Measurements from ENCODE around the gene PPP5C. TPM values are rescaled to one million over a fixed set of nuclear protein-coding genes. Genes with fewer than 3 reads are reported as not detected.

PPP5C gene
- total RNA-seq, 1 experiment from 2014 or later: 58.1 TPM

DNA sequence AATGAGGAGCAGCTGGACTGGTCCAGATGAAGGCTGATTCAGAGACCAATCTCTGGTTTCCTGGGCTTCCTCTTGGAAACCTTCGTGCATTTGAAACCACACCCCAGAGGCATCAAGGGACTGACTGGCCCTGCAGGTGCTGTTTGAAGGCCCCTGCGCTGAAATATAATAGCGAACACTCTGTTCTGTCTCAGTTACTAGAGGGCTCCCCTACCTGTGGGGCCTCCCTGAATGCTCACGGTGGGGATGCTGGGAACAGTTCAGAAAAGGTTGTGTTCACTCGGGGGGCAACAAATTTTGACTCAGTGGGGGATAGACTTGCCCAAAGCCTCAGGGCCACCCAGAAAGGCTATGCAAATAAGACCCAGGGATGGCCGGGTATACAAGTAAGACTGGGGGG lies 60.1 kb downstream of the PPP5C start:
- Histone ChIP-seq H3K27ac (ENCODE audit: low read length) (no peak overlapping the region), H3K4me1 (ENCODE audit: control insufficient read depth, insufficient read depth, low read length) (peaks cover 3% of the 10 kb centered on the region; the same call in 1 of the 2 replicates), H3K36me3 (ENCODE audit: control insufficient read depth, insufficient read depth, low read length) (no peaks in the 10 kb centered on the region), H3K4me3 (ENCODE audit: low read depth in 2 of 2, low read length in 2 of 2) (no peak overlapping the region), H3K27me3 (ENCODE audit: control insufficient read depth, insufficient read depth, low read length) (no peaks in the 10 kb centered on the region), H3K9me3 (ENCODE audit: control insufficient read depth, insufficient read depth, low read depth, low read length) (no peaks in the 10 kb centered on the region)
- intact Hi-C loops (cut with micrococcal nuclease; ENCODE audit: unreplicated experiment) (no loop called here), in situ Hi-C loops (cut with HindIII; ENCODE audit: low pct_unique_long_range_greater_than_20kb, low sequenced_read_pairs) (no loop called here)
- BruUV-seq (replicated peaks): no TSS peak
- TF ChIP-seq POLR2AphosphoS5 (IDR thresholded peaks at IDR 0.05; ENCODE audit: low read depth, low read length): no peak
- TF ChIP-seq SIN3A (IDR thresholded peaks at IDR 0.05; ENCODE audit: borderline replicate concordance, insufficient read depth, low read depth, low read length): no peak
- no peak for TF ChIP-seq TCF7L2 (IDR thresholded peaks at IDR 0.05; ENCODE audit: low read depth, low read length)
- no peak for TF ChIP-seq REST (IDR thresholded peaks at IDR 0.05; ENCODE audit: insufficient read depth in 1 of 2, low read depth in 2 of 2, low read length in 1 of 2)
- TF ChIP-seq CTCF (IDR thresholded peaks at IDR 0.05): no peak
- CTCF ChIA-PET: no interaction called here
- DNase-seq (ENCODE audit: low read depth, low spot score) (no peak), ATAC-seq (no peak)
- POLR2A ChIA-PET: no interaction called here

- TF ChIP-seq SIN3A (IDR thresholded peaks at IDR 0.05; ENCODE audit: borderline replicate concordance, insufficient read depth, low read depth, low read length) (no peak), POLR2AphosphoS5 (IDR thresholded peaks at IDR 0.05; ENCODE audit: low read depth, low read length) (no peak), REST (IDR thresholded peaks at IDR 0.05; ENCODE audit: insufficient read depth in 1 of 2, low read depth in 2 of 2, low read length in 1 of 2) (no peak), CTCF (IDR thresholded peaks at IDR 0.05) (no peak), TCF7L2 (IDR thresholded peaks at IDR 0.05; ENCODE audit: low read depth, low read length) (no peak)
- CTCF ChIA-PET: interaction anchor here (0.6 kb wide), 1 partner anchor 42 kb away, joined by 3 read pairs; no protein-coding TSS in a partner anchor
- Histone ChIP-seq H3K36me3 (ENCODE audit: control insufficient read depth, insufficient read depth, low read length) (no peaks in the 10 kb centered on the region), H3K4me1 (ENCODE audit: control insufficient read depth, insufficient read depth, low read length) (peaks cover 3% of the 10 kb centered on the region; the same call in 1 of the 2 replicates), H3K27ac (ENCODE audit: low read length) (no peak overlapping the region), H3K27me3 (ENCODE audit: control insufficient read depth, insufficient read depth, low read length) (no peaks in the 10 kb centered on the region), H3K9me3 (ENCODE audit: control insufficient read depth, insufficient read depth, low read depth, low read length) (no peaks in the 10 kb centered on the region), H3K4me3 (ENCODE audit: low read depth in 2 of 2, low read length in 2 of 2) (no peak overlapping the region)
- ATAC-seq (no peak), DNase-seq (ENCODE audit: low read depth, low spot score) (no peak)
- POLR2A ChIA-PET: interaction anchor here (0.7 kb wide), 1 partner anchor 12 kb away, joined by 4 read pairs; no protein-coding TSS in a partner anchor
- BruUV-seq (replicated peaks): no TSS peak
- in situ Hi-C loops (cut with HindIII; ENCODE audit: low pct_unique_long_range_greater_than_20kb, low sequenced_read_pairs): no loop called here
- intact Hi-C loops (cut with micrococcal nuclease; ENCODE audit: unreplicated experiment): no loop called here
Measured at GRCh38 chr19:46407856-46408663, 61.2 kb downstream of the PPP5C start.

All from Panc1 (cell line).